ENCODE results near the gene POLR1B.
"Not testable (repeated sequence)": the region's sequence is repeated elsewhere in the genome, so short reads cannot be mapped to it uniquely, and the experiment has no call there.

POLR1B gene

GRCh38 chr2:112604952-112605351 lies 62.7 kb downstream of the POLR1B start:
- no peak for DNase-seq

DNA sequence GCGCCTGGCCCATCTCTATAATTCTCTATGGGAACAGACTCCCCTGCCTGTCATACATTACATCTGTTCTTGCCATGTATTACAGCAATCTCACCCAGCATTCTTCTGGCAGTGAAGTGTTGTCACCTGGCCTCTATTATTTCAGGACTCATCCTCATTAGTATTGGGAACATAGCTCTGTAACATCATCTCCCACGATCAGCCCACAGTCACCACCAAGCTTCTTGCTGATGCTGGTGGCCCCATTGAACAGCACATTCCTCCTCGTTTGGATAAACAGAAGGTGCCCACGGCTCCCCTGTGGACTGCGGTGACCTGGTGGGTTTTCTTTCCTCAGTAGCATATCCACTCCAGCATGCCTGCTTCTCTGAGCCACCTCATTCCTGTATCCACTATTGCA lies 63.7 kb downstream of the POLR1B start:
- DNase-seq, result no peak

DNA sequence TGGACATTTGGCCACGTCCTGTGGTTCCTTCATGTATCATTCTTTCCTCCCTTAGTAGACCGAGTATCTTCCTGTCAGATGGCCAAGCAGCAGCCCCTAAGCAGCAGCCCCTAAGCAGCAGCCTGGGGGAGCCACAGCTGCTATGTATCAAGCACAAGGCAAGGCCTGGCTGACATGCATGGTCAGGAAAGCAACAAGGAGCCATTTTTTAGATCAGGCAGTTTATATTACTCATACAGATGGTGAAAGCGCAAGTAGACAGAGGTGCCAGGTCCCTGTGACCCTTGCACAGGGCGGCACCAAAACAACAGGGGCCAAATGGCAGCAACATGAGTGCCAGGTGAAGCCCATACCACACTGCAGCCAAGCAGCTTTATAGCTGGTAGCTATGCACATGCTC lies 64.3 kb downstream of the POLR1B start:
- no peak for DNase-seq

GRCh38 chr2:112607680-112608438 lies 65.6 kb downstream of the POLR1B start:
- no peak for DNase-seq

- not testable (repeated sequence) for DNase-seq
Observed at GRCh38 chr2:112609320-112609719, 67.1 kb downstream of the POLR1B start.

- not testable (repeated sequence) for DNase-seq
Observed at GRCh38 chr2:112612283-112612682, 70.0 kb downstream of the POLR1B start.

DNA sequence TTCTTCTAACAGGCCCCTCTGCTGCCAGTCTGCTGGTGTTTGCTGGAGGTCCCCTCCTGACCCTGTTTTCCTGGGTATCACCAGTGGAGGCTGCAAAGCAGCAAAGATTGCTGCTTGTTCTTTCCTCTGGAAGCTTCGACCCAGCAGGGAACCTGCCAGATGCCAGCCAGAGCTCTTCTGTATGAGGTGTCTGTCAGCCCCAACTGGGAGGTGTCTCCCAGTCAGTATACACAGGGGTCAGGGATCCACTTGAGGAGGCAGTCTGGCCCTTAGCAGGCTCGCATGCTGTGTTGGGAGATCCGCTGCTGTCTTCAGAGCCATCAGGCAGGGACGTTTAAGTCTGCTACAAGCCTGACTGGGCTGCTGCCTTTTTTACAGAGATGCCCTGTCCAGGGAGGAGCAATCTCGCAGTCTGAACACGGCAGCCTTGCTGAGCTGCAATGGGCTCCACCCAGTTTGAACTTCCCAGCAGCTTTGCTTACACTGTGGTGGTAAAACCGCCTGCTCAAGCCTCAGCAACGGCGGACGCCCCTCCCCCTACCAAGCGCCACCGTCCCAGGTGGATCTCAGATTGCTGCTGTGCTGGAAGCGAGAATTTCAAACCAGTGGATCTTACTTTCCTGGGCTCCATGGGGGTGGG lies 72.1 kb downstream of the POLR1B start:
- no peak for DNase-seq

GRCh38 chr2:112615051-112615450 lies 72.8 kb downstream of the POLR1B start:
- DNase-seq, result no peak

DNA sequence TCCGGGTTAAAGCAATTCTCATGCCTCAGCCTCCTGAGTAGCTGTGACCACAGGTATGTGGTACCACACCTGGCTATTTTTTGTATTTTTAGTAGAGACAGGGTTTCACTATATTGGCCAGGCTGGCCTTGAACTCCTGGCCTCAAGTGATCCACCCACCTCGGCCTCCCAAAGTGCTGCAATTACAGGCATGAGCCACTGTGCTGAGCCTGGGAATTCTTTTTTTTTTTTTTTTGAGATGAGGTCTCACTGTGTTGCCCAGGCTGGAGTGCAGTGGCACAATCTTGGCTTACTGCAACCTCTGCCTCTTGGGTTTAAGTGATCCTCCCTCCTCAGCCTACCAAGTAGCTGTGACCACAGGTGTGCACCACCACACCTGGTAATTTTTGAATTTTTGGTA lies 73.5 kb downstream of the POLR1B start:
- not testable (repeated sequence) for DNase-seq

DNA sequence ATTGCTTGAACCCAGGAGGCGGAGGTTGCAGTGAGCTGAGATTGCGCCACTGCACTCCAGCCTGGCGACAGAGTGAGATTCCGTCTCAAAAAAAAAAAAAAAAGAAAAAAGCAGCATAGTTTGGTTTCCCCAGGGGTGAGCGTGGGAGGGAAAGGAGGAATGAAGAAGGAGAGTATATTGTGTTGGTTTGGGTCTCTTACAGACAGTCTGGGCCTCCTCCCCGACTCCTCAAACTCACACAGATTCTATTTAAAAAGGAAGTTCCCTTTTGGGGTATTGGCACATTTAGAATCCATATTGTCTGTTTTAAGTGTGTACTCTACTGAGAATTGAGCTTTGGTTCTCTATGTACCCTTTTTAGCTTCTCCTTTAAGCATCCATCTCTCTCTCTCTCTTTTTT lies 76.1 kb downstream of the POLR1B start:
- no peak for DNase-seq

- no peak for DNase-seq
Observed at GRCh38 chr2:112621790-112622527, 79.7 kb downstream of the POLR1B start.

DNA sequence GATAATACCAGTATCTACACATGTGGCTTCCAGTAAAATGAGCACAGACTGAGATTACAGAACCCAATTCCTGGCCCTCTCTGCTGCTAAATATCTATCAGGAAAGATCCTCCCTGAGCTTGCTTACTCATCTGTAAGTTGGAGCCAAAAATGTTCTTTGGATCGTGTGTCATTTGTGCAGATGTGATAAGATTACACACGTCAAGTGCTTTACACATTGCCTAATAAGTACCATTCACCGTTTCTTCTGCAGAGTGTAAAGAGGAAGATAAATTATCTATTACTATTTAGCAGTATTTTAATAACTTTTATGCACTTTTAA lies 80.2 kb downstream of the POLR1B start:
- DNase-seq, result no peak

- DNase-seq, result no peak
Observed at GRCh38 chr2:112623913-112624777, 81.9 kb downstream of the POLR1B start.

DNA sequence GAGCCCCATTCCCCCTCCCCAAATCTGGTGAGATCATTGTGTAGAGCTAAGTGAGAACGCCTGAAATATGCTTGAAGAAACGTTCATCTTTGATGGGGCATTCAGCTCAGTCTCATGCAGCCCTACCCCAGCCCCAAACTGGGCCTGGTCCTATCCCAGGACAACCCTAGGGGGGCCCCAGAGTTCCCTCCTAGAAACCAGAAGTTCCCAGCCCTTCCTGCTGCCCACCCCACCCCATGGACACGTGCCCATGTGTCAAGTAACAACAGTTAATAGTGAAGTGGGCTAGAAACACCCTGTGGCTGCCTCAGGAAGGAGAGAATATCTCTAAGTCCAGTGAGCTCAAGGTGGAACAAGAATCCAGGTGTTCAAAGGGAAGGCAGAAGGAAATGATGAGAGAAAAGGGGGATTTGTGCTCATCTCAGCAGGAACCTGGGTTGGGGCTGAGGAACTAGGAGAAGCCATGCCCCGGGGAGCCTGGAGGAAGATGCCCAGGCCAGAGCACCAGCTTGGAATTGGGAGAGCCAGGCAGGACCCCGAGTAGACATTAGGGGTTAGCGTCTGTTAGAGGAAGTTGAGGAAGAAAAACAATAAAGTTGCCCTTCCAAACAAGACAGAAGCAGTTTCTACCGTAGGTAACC lies 83.3 kb downstream of the POLR1B start:
- DNase-seq, result no peak

DNA sequence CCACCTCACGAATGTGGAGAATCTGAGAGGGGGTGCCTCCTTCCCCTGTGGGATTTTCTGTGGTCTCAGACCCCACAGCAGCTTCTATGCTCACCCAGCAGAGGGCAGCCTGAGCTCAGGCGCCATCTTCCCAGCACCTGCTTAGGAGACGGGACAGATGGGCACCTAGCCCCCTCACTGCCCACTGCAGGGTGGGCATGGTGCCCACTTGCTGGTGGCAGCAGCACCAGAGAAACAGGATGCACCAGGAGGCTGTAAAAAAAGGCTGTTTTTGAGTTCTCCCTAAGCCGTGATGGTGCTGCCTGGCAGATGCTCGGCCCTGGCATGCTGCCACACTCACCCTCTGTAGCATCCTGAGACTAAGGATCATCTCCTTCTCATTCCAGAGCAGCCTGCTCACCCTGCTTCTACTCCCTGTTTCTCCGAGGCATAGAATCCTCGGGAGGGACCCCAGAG lies 84.4 kb downstream of the POLR1B start:
- DNase-seq, result no peak
